ENCODE results near the gene CTPS2. TPM values are rescaled to one million over a fixed set of nuclear protein-coding genes. Genes with fewer than 3 reads are reported as not detected.

CTPS2 gene
- total and polyA plus RNA-seq, 2 experiments from 2014 or later, result 10.4 to 35.5 TPM

- TF ChIP-seq EZH2 (IDR thresholded peaks at IDR 0.05; ENCODE audit: low read depth, unreplicated experiment) (no peak), ETS1 (IDR thresholded peaks at IDR 0.05) (no peak), NANOG (IDR thresholded peaks at IDR 0.05; ENCODE audit: borderline replicate concordance) (no peak), CTCF (conservative IDR thresholded peaks at IDR 0.05; ENCODE audit: low read depth in 2 of 2) (no peak), CREB1 (CRISPR knock-in tag; IDR thresholded peaks at IDR 0.05; ENCODE audit: low read depth) (no peak), STAT1 (IDR thresholded peaks at IDR 0.05; ENCODE audit: unreplicated experiment) (no peak), ZNF331 (CRISPR knock-in tag; IDR thresholded peaks at IDR 0.05; ENCODE audit: low read depth) (no peak), JUNB (IDR thresholded peaks at IDR 0.05; ENCODE audit: unreplicated experiment) (no peak), REST (IDR thresholded peaks at IDR 0.05; ENCODE audit: unreplicated experiment) (no peak), POLR2AphosphoS5 (IDR thresholded peaks at IDR 0.05; ENCODE audit: low read depth) (no peak)
Measured at GRCh38 chrX:16544969-16545368, 167.5 kb downstream of the CTPS2 start (continued).

MicroRNAs within 50 kb of the gene (microRNA counts, 767-probe panel; counts per million panel counts)
- microRNA hsa-miR-548am-3p, result not detected

Small RNAs within 50 kb of the gene (microRNA-seq; reads per million reads assigned to microRNA genes)
- not detected for gene MIR548AM

Small RNAs within 50 kb of the gene (small RNA-seq; reads per million reads assigned to genes)
- not detected for gene MIR548AM (ENCODE audit: low replicate concordance)

Other genes starting within 250 kb of the CTPS2 start
- not detected in 2 replicates for gene S100G, start 62.5 kb downstream of the CTPS2 start, total RNA-seq (2014; rRNA removed; shearing (Covaris generic))
- not detected in 2 replicates for gene S100G, start 62.5 kb downstream of the CTPS2 start, polyA plus RNA-seq (2016; fragmentation: Nextera tagmentation; extraction: Ambion mirVana)
- gene SYAP1, start 6.9 kb upstream of the CTPS2 start, total RNA-seq (2014; rRNA removed; shearing (Covaris generic)), result 18.0 and 19.3 TPM in 2 replicates
- 46.7 and 48.3 TPM in 2 replicates for gene SYAP1, start 6.9 kb upstream of the CTPS2 start, polyA plus RNA-seq (2016; fragmentation: Nextera tagmentation; extraction: Ambion mirVana)
- gene TXLNG, start 73.8 kb upstream of the CTPS2 start, total RNA-seq (2014; rRNA removed; shearing (Covaris generic)), result 44.8 and 48.4 TPM in 2 replicates
- gene TXLNG, start 73.8 kb upstream of the CTPS2 start, polyA plus RNA-seq (2016; fragmentation: Nextera tagmentation; extraction: Ambion mirVana), result 35.3 and 45.3 TPM in 2 replicates
- gene RBBP7, start 157.7 kb upstream of the CTPS2 start, total RNA-seq (2014; rRNA removed; shearing (Covaris generic)), result 110 and 111 TPM in 2 replicates
- gene RBBP7, start 157.7 kb upstream of the CTPS2 start, polyA plus RNA-seq (2016; fragmentation: Nextera tagmentation; extraction: Ambion mirVana), result 166 and 167 TPM in 2 replicates
- 2.6 and 4.4 TPM in 2 replicates for gene REPS2, start 234.0 kb upstream of the CTPS2 start, total RNA-seq (2014; rRNA removed; shearing (Covaris generic))
- gene REPS2, start 234.0 kb upstream of the CTPS2 start, polyA plus RNA-seq (2016; fragmentation: Nextera tagmentation; extraction: Ambion mirVana), result 1.2 and 2.2 TPM in 2 replicates